Activated CD4-positive, alpha-beta T cell treated with anti-CD3 and anti-CD28 coated beads for 1 hour (primary cell): ENCODE results near the gene GAL3ST1.
A peak's percentile ranks its signal among the peaks of the same experiment; 100 is the strongest.
"Not testable (repeated sequence)": the region's sequence is repeated elsewhere in the genome, so short reads cannot be mapped to it uniquely, and the experiment has no call there.

Experiments
- DNase-seq: peaks from one replicate; pipeline ENCODE4 v3.0.0-alpha.2; 2020

Gene GAL3ST1

GRCh38 chr22:30596199-30596598 lies 21.7 kb upstream of the GAL3ST1 start:
- DNase-seq = no peak

GRCh38 chr22:30592360-30592713 lies 17.9 kb upstream of the GAL3ST1 start:
- DNase-seq = not testable (repeated sequence)

GRCh38 chr22:30591588-30592359 lies 17.3 kb upstream of the GAL3ST1 start, which contains the start of gene PES1:
Gene PES1 (minus strand): TSS chr22:30591910. CDS start chr22:30591833, 77 bp downstream.
- peak; percentile 93 for DNase-seq

GRCh38 chr22:30591191-30591587 lies 16.7 kb upstream of the GAL3ST1 start:
- DNase-seq = no peak

- no peak for DNase-seq
These were observed 11.9 kb upstream of the GAL3ST1 start for GRCh38 chr22:30586414-30586813.

GRCh38 chr22:30584441-30584840 lies 10.0 kb upstream of the GAL3ST1 start:
- DNase-seq = no peak

GRCh38 chr22:30582788-30583545 lies 8.5 kb upstream of the GAL3ST1 start:
- DNase-seq = no peak

- no peak for DNase-seq
These were observed 7.6 kb upstream of the GAL3ST1 start for GRCh38 chr22:30582051-30582450.

- no peak for DNase-seq
These were observed 6.4 kb upstream of the GAL3ST1 start for GRCh38 chr22:30580896-30581295.

- no peak for DNase-seq
These were observed 4.0 kb upstream of the GAL3ST1 start for GRCh38 chr22:30578481-30578880.

- DNase-seq = no peak
These were observed 1.4 kb upstream of the GAL3ST1 start for GRCh38 chr22:30575859-30576258.

GRCh38 chr22:30574997-30575671 lies 669 bp upstream of the GAL3ST1 start:
- no peak for DNase-seq

GRCh38 chr22:30573594-30574094 lies 821 bp downstream of the GAL3ST1 start:
- no peak for DNase-seq

GRCh38 chr22:30572840-30573593 lies 1.4 kb downstream of the GAL3ST1 start:
- DNase-seq = no peak

GRCh38 chr22:30572210-30572609 lies 2.3 kb downstream of the GAL3ST1 start:
- DNase-seq = no peak

- no peak for DNase-seq
These were observed 4.7 kb downstream of the GAL3ST1 start for GRCh38 chr22:30569674-30570202.

- DNase-seq = no peak
These were observed 6.2 kb downstream of the GAL3ST1 start for GRCh38 chr22:30568137-30568805.

GRCh38 chr22:30567277-30567676 lies 7.2 kb downstream of the GAL3ST1 start:
- not testable (repeated sequence) for DNase-seq

GRCh38 chr22:30566125-30566524 lies 8.3 kb downstream of the GAL3ST1 start:
- no peak for DNase-seq

GRCh38 chr22:30565341-30565740 lies 9.1 kb downstream of the GAL3ST1 start:
- no peak for DNase-seq

- DNase-seq = no peak
These were observed 9.7 kb downstream of the GAL3ST1 start for GRCh38 chr22:30564761-30565119.
